ENCODE measurements around the gene LARGE2.

Gene LARGE2

GRCh38 chr11:45959851-45960250 is 37.4 kb downstream of the LARGE2 start:
- no peak for DNase-seq (ENCODE audit: low read depth in 2 of 2)

GRCh38 chr11:45960387-45961095 is 38.1 kb downstream of the LARGE2 start:
- no peak for DNase-seq (ENCODE audit: low read depth in 2 of 2)

- no peak for DNase-seq (ENCODE audit: low read depth in 2 of 2)
These were observed 39.3 kb downstream of the LARGE2 start for GRCh38 chr11:45961751-45962240.

GRCh38 chr11:45964911-45965389 is 42.5 kb downstream of the LARGE2 start:
- peak in 1 of 2 donors; percentile 27 for DNase-seq (ENCODE audit: low read depth in 2 of 2)

- no peak for DNase-seq (ENCODE audit: low read depth in 2 of 2)
These were observed 45.0 kb downstream of the LARGE2 start for GRCh38 chr11:45967506-45967905.

GRCh38 chr11:45968901-45969300 is 46.4 kb downstream of the LARGE2 start:
- no peak for DNase-seq (ENCODE audit: low read depth in 2 of 2)

- DNase-seq (ENCODE audit: low read depth in 2 of 2): no peak
These were observed 51.1 kb downstream of the LARGE2 start for GRCh38 chr11:45973601-45974000.

GRCh38 chr11:45974806-45975205 is 52.4 kb downstream of the LARGE2 start:
- no peak for DNase-seq (ENCODE audit: low read depth in 2 of 2)

Measured in activated CD4-positive, alpha-beta T cell treated with anti-CD3 and anti-CD28 coated beads for 24 hours (primary cell).